ENCODE data around the gene SNX11.
"Not testable (repeated sequence)": the region's sequence is repeated elsewhere in the genome, so short reads cannot be mapped to it uniquely, and the experiment has no call there.

The SNX11 gene

DNA sequence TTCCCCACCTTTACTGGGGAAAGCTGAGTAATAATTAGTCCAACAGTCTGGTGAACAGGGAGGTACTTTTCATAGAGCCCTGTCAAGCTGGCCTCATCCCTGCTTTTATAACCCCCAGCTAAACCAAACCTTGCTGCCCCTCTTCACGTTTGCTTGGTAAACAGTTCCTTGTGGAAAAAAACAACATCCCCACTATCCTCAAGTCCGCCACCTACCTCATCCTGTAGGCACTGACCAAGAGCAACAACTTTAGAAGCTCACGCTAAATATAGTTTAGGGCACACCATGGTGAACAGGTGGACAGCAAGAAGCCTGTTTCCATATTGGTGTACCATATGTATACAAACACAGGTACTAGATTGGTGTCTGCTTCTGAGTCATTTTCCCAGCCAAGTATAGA is 42.9 kb upstream of the SNX11 start:
- H3K9me3 Mint-ChIP-seq, result no peaks in the 10 kb centered on the region
- no peaks in the 10 kb centered on the region for H3K27me3 Mint-ChIP-seq (ENCODE audit: low read depth, poor library complexity)
- TF ChIP-seq, protein P1, sequence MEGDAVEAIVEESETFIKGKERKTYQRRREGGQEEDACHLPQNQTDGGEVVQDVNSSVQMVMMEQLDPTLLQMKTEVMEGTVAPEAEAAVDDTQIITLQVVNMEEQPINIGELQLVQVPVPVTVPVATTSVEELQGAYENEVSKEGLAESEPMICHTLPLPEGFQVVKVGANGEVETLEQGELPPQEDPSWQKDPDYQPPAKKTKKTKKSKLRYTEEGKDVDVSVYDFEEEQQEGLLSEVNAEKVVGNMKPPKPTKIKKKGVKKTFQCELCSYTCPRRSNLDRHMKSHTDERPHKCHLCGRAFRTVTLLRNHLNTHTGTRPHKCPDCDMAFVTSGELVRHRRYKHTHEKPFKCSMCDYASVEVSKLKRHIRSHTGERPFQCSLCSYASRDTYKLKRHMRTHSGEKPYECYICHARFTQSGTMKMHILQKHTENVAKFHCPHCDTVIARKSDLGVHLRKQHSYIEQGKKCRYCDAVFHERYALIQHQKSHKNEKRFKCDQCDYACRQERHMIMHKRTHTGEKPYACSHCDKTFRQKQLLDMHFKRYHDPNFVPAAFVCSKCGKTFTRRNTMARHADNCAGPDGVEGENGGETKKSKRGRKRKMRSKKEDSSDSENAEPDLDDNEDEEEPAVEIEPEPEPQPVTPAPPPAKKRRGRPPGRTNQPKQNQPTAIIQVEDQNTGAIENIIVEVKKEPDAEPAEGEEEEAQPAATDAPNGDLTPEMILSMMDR (IDR thresholded peaks at IDR 0.05), result no peak
- H3K36me3 Mint-ChIP-seq (ENCODE audit: low read depth), result peaks cover 64% of the 10 kb centered on the region
- H3K4me3 Mint-ChIP-seq, result no peak overlapping the region
- H3K27ac Mint-ChIP-seq, result peak overlapping the region; percentile 79
- peaks cover 17% of the 10 kb centered on the region for H3K4me1 Mint-ChIP-seq
- DNase-seq, result no peak

DNA sequence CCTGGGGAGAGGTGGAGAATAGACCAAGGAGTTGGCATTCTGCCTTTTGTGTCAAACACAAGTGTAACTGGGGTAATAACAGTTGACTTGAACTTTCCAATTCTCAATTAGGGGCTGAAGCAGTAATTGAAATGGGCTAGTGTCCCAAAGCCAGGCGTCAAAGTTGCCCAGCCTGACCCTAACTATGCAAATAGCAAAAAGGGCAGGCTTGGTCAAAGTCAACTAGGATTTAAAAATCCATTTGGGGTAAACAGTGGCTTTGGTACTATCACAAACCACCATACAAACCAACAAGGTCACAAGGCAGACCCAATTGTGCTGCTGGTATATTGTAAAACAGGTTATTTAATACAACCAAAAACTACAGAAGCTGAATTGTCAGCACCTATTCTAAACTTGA is 41.4 kb upstream of the SNX11 start:
- no peak for DNase-seq
- H3K27ac Mint-ChIP-seq, result peak overlapping the region; percentile 85
- TF ChIP-seq, protein P1 (IDR thresholded peaks at IDR 0.05), result no peak
- H3K4me3 Mint-ChIP-seq, result no peak overlapping the region
- H3K9me3 Mint-ChIP-seq, result no peaks in the 10 kb centered on the region
- peaks cover 14% of the 10 kb centered on the region for H3K4me1 Mint-ChIP-seq
- peaks cover 61% of the 10 kb centered on the region for H3K36me3 Mint-ChIP-seq (ENCODE audit: low read depth)
- no peaks in the 10 kb centered on the region for H3K27me3 Mint-ChIP-seq (ENCODE audit: low read depth, poor library complexity)

DNA sequence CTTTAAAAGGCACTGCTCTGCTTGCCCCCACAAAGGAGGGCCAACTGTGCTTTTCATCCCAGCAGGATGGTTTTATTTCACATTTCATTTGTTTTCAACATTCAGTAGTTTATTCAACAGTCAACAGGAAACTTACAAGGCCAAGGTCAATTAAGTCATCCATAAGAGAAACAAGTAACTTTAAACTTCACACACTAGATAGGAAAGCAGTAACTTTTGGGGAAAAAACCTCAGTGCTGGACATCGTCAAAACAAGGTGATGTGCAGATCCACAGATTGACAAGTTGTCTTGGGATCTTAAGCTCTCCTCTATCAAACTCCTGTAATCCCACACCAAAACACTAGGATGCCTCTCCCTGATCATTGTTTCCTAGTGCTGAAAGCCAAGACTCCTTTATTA is 40.9 kb upstream of the SNX11 start:
- Mint-ChIP-seq H3K27me3 (ENCODE audit: low read depth, poor library complexity) (no peaks in the 10 kb centered on the region), H3K27ac (peak overlapping the region; percentile 46), H3K4me1 (peaks cover 14% of the 10 kb centered on the region), H3K9me3 (no peaks in the 10 kb centered on the region), H3K36me3 (ENCODE audit: low read depth) (peaks cover 62% of the 10 kb centered on the region), H3K4me3 (no peak overlapping the region)
- TF ChIP-seq, protein P1 (IDR thresholded peaks at IDR 0.05), result no peak
- no peak for DNase-seq

DNA sequence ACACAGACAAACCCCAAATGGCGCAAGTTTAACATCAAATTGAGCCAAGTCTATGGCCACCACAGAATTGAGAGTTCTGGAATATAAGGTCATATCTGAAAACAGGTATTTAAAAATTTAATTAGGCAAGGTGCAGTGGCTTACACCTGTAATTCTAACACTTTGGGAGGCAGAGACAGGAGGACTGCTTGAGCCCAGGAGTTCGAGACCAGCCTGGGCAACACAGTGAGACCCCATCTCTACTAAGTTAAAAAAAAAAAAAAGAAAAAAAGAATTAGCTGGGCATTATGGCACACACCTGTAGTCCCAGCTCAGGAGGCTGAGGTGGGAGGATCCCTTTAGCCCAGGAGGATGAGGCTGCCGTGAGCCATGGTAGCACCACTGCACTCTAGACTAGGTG is 40.3 kb upstream of the SNX11 start:
- no peaks in the 10 kb centered on the region for H3K27me3 Mint-ChIP-seq (ENCODE audit: low read depth, poor library complexity)
- H3K9me3 Mint-ChIP-seq, result no peaks in the 10 kb centered on the region
- peaks cover 64% of the 10 kb centered on the region for H3K36me3 Mint-ChIP-seq (ENCODE audit: low read depth)
- H3K4me3 Mint-ChIP-seq, result no peak overlapping the region
- TF ChIP-seq, protein P1 (IDR thresholded peaks at IDR 0.05), result no peak
- DNase-seq, result no peak
- H3K27ac Mint-ChIP-seq, result peak overlapping the region; percentile 46
- H3K4me1 Mint-ChIP-seq, result peaks cover 14% of the 10 kb centered on the region

DNA sequence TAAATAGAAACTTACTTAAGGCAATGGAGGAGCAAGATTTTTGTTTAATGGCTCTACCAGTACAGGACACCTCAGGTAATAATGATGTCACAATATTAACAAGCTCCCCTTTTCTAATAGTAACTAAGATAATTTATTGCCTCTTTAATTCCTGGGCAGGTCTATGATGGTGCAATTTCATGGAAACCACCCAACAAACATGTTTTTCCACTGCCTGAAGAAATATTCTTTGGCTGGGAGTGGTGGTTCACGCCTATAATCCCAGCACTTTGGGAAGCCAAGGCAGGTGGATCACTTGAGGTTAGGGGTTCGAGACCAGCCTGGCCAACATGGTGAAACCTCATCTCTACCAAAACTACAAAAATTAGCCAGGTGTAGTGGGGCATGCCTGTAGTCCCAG is 39.8 kb upstream of the SNX11 start:
- Mint-ChIP-seq H3K4me1 (peaks cover 14% of the 10 kb centered on the region), H3K36me3 (ENCODE audit: low read depth) (peaks cover 62% of the 10 kb centered on the region)
- not testable (repeated sequence) for H3K27ac Mint-ChIP-seq; H3K4me3 Mint-ChIP-seq; DNase-seq; H3K9me3 Mint-ChIP-seq; H3K27me3 Mint-ChIP-seq (ENCODE audit: low read depth, poor library complexity)

DNA sequence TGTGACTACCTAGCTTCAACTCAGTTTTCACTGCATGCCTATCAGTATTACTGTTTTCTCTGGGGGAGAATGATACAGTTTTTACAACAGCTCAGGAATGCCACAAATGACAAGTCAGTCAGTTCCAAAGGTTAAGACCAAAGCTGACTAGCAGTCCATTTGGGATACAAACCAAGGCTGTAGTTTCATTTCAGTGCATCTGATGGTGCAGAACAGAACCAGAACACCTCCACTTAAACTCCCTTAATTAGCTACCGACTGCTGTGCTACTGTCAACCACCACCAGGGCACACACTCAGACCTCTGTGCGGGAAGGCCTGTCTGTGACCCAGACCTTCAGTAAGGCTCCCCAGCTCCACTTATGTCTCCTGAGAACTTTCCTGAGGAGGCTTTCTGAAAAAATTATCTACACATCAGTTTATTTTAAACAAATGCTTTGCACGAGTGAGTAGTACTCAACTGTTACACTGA is 39.0 kb upstream of the SNX11 start:
- no peaks in the 10 kb centered on the region for H3K9me3 Mint-ChIP-seq
- peaks cover 18% of the 10 kb centered on the region for H3K4me1 Mint-ChIP-seq
- no peaks in the 10 kb centered on the region for H3K27me3 Mint-ChIP-seq (ENCODE audit: low read depth, poor library complexity)
- TF ChIP-seq, protein P1 (IDR thresholded peaks at IDR 0.05), result peak; percentile 33
- peaks cover 69% of the 10 kb centered on the region for H3K36me3 Mint-ChIP-seq (ENCODE audit: low read depth)
- H3K27ac Mint-ChIP-seq, result peak overlapping the region; percentile 90
- no peak for DNase-seq
- no peak overlapping the region for H3K4me3 Mint-ChIP-seq
